CD4-positive, CD25-positive, alpha-beta regulatory T cell (primary cell): ENCODE data around the gene SLC66A2. TPM values are rescaled to one million over a fixed set of nuclear protein-coding genes. Genes with fewer than 3 reads are reported as not detected.
A peak's percentile ranks its signal among the peaks of the same experiment; 100 is the strongest.

Source experiments
- ATAC-seq, 2 donors: fragments of 150-1000 bp; cut with Tn5 transposase; one replicate each; pipeline ENCODE4 v1.10.0; 2021; ENCODE audit warnings: low read depth in 2 of 2, moderate number of reproducible peaks in 2 of 2, moderate library complexity in 1 of 2
- DNase-seq, 3 donors: peaks; one replicate each; pipeline versions ENCODE4 v3.0.0 to v3.0.0-alpha.2; 2012 to 2022; ENCODE audit warnings: mixed read lengths in 1 of 3
- H3K27ac ChIP-seq: one replicate; pipeline ENCODE4 v1.7.0; 2013; ENCODE audit warnings: mild to moderate bottlenecking, low read length; ENCODE audit not compliant: insufficient read depth, poor library complexity, severe bottlenecking
- H3K27me3 ChIP-seq: one replicate; pipeline ENCODE4 v1.7.0; 2013; ENCODE audit warnings: low read length; ENCODE audit not compliant: control insufficient read depth, insufficient read depth
- H3K36me3 ChIP-seq: one replicate; pipeline ENCODE4 v1.7.0; 2013; ENCODE audit warnings: mild to moderate bottlenecking, low read length, moderate library complexity; ENCODE audit not compliant: control insufficient read depth, insufficient read depth
- H3K4me1 ChIP-seq: 2 replicates; pipeline ENCODE4 v1.7.0; 2013; ENCODE audit warnings: mild to moderate bottlenecking, low read length; ENCODE audit not compliant: insufficient read depth, control insufficient read depth, poor library complexity, severe bottlenecking
- H3K4me3 ChIP-seq: one replicate; pipeline ENCODE4 v1.7.0; 2013; ENCODE audit warnings: low read depth, mild to moderate bottlenecking, low read length, moderate library complexity
- H3K9me3 ChIP-seq, 2 experiments: 1 replicate in 1 of 2; 2 replicates in 1 of 2; pipeline ENCODE4 v1.7.0; 2013; ENCODE audit warnings: low read length in 2 of 2, mild to moderate bottlenecking in 1 of 2, moderate library complexity in 1 of 2; ENCODE audit not compliant: control insufficient read depth in 2 of 2
- H3K27ac Mint-ChIP-seq, 3 donors: one replicate each; pipeline ENCODE4 v1.8.0; 2020 to 2022; ENCODE audit warnings: mild to moderate bottlenecking in 3 of 3, mixed read lengths in 3 of 3, moderate library complexity in 2 of 3
- H3K27me3 Mint-ChIP-seq: one replicate; pipeline ENCODE4 v1.8.0; 2022; ENCODE audit warnings: mild to moderate bottlenecking, mixed read lengths
- H3K36me3 Mint-ChIP-seq: one replicate; pipeline ENCODE4 v1.8.0; 2020; ENCODE audit warnings: mixed read lengths
- H3K4me1 Mint-ChIP-seq, 4 donors: one replicate each; pipeline ENCODE4 v1.8.0; 2020 to 2022; ENCODE audit warnings: mixed read lengths in 4 of 4, mild to moderate bottlenecking in 1 of 4
- H3K4me3 Mint-ChIP-seq, 4 donors: one replicate each; pipeline ENCODE4 v1.8.0; 2020 to 2022; ENCODE audit warnings: mild to moderate bottlenecking in 4 of 4, mixed read lengths in 4 of 4, moderate library complexity in 3 of 4
- H3K9me3 Mint-ChIP-seq, 7 donors: one replicate each; pipeline ENCODE4 v1.8.0; 2020 to 2022; ENCODE audit warnings: mixed read lengths in 7 of 7, mild to moderate bottlenecking in 3 of 7, moderate library complexity in 2 of 7
- polyA plus RNA-seq, 4 donors: library from polyadenylated mRNA; unstranded; fragments of 300-500 nt; fragmentation: Illumina TruSeq; gene quantifications; one replicate each; pipeline ENCODE4 v1.2.3, GENCODE V29; 2021
- total RNA-seq: library from RNA; stranded (reverse); gene quantifications from one replicate; pipeline ENCODE4 v1.2.3, GENCODE V29; 2022

The SLC66A2 gene
- total and polyA plus RNA-seq, 5 donors from 2014 or later: 11.7 to 49.6 (median 14.4) TPM

DNA sequence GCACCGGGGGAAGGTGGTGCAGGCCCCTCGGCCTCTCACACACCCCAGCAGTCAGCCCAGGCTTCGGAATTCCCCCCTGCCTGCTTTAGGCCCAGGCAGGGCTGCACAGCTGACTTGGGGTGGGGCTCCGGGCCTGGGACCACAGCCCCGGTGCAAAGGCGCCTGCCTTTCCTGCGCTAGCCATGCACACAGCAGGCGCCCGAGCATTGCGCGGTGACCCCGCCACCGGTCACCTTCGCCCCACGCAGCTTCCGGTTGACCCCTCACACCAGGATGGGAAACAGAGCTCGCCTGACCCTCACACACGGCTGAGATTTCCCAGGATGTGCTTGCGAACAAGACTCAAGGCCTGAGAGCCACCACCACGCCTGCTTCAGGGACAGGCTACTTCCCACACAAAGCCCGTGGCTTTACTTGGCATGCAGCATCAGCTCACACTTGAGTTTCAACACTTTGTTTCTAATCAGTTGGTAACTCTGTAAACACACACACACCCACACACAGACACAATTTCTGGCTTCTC, 46.0 kb downstream of the SLC66A2 start:
- H3K4me1 Mint-ChIP-seq: peaks cover 0 to 7% (median 6%) of the 10 kb centered on the region in 4 donors
- H3K27me3 Mint-ChIP-seq: no peaks in the 10 kb centered on the region
- Histone ChIP-seq H3K4me1 (no peaks in the 10 kb centered on the region), H3K27me3 (no peaks in the 10 kb centered on the region), H3K36me3 (no peaks in the 10 kb centered on the region), H3K4me3 (no peak overlapping the region), H3K9me3 (no peaks in the 10 kb centered on the region), H3K27ac (no peak overlapping the region)
- H3K9me3 Mint-ChIP-seq: peaks cover 0 to 5% (median 0%) of the 10 kb centered on the region in 7 donors
- ATAC-seq (no peak), DNase-seq (no peak)
- peak overlapping the region in 2 of 3 donors; percentile 17 to 43 for H3K27ac Mint-ChIP-seq
- no peak overlapping the region for H3K4me3 Mint-ChIP-seq
- peaks cover 26% of the 10 kb centered on the region for H3K36me3 Mint-ChIP-seq

DNA sequence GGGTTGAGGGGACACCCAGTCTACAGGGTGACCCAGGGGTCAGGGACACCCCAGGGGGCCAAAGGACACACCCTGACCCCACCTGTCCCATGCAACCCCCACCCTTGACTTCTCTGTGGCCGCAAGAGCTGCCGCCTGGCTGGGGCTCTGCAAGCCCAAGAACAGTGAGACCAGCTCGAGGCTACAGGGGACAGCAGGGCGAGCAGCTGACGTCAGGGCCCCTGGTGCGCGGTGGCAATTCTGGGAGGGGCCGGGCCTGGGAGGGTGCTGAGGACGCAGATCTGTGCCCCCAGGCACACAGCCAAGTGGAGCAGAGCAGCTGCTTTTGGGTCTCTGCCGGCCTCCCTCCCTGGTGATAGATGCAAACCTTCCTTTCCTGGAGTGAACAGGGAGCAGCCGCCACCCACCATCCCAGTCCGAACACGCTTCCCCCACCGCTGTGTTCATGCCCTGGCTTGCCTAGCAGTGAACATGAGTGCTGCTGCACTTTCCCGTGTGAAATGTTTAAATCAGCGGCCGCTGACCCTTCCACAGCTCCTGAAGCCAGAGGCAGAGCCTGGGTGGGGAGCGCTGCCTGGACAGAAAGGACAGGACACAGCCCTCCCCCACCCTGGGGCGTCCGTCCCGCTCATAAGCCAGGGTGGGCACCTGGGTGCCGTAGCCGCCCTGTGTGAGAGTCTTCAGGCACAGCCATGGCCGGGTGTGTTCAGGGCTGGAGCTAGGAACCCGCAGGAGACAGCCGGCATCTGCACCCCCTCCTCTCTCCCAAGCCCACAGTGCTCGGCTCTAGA, 46.9 kb downstream of the SLC66A2 start:
- H3K4me1 ChIP-seq: no peaks in the 10 kb centered on the region

DNA sequence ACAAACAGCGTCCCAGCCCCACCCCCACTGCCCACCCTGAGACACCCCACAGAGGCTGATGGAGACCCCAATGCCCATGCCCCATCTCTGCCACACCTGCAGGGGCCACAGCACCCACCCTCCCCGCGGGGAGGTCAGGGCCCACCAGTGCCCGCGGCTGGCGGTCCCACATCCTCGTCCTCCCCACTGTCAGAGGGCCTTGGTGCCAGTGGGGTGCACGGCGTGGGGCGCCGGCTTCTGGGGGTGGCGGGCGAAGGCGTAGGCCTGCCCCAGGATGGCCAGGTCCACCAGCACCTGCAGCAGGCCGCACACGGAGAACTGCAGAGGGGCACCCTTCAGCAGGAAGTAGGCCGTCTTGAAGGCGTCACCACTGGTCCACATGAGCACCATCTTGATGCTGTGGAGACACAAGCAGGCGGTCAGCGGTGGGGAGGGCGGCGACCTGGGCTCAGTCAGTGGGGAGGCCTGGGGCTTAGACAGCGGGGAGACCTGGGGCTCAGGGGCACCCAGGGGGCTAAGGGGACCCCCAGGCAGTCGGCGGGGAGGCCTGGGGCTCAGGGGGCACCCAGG, 47.6 kb downstream of the SLC66A2 start:
- no peaks in the 10 kb centered on the region for H3K36me3 ChIP-seq
- Mint-ChIP-seq H3K4me3 (no peak overlapping the region), H3K27me3 (no peaks in the 10 kb centered on the region), H3K4me1 (peaks cover 0 to 7% (median 3%) of the 10 kb centered on the region in 4 donors), H3K36me3 (peaks cover 20% of the 10 kb centered on the region), H3K27ac (no peak overlapping the region), H3K9me3 (peaks cover 0 to 9% (median 0%) of the 10 kb centered on the region in 7 donors)
- no peaks in the 10 kb centered on the region for H3K9me3 ChIP-seq
- DNase-seq (no peak), ATAC-seq (no peak)
- H3K4me3 ChIP-seq: no peak overlapping the region
- H3K27ac ChIP-seq: no peak overlapping the region
- no peaks in the 10 kb centered on the region for H3K27me3 ChIP-seq
- no peaks in the 10 kb centered on the region for H3K4me1 ChIP-seq

More for the DNA sequence above, 46.9 kb downstream of the SLC66A2 start:
- Mint-ChIP-seq H3K27me3 (no peaks in the 10 kb centered on the region), H3K27ac (no peak overlapping the region), H3K9me3 (peaks cover 0 to 9% (median 0%) of the 10 kb centered on the region in 7 donors), H3K36me3 (peaks cover 25% of the 10 kb centered on the region), H3K4me1 (peaks cover 0 to 7% (median 5%) of the 10 kb centered on the region in 4 donors), H3K4me3 (no peak overlapping the region)
- H3K9me3 ChIP-seq: no peaks in the 10 kb centered on the region
- no peaks in the 10 kb centered on the region for H3K27me3 ChIP-seq
- DNase-seq (no peak), ATAC-seq (no peak)
- no peak overlapping the region for H3K27ac ChIP-seq
- H3K36me3 ChIP-seq: no peaks in the 10 kb centered on the region
- no peak overlapping the region for H3K4me3 ChIP-seq

DNA sequence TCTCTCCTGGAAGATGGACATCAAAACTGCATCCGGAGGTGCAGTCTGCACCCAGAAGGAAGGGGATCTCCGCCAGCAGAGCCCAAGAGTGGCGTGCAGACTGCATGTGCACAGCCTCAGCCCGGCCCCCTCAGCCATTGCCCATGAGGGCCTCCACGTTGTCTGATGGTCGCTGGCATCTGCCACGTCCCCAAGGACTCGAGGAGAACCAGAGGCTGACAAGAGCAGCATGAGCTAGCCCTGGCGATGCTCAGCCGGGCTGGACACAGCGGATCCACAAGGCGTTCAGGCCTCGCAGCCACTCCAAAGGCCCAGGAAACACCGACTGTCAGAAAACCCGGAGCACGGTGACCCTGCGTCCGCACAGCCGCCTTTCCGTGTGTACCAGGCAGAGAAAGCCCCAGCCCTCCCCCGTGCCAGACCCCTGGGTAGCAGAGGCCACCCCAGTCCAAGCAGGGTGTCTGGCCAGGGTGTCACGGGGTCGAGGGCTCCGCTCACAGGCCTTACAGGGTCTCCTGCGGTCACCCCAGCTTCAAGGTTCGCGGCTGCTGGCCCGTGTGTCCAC, 48.3 kb downstream of the SLC66A2 start:
- DNase-seq (no peak), ATAC-seq (no peak)
- H3K9me3 ChIP-seq: peaks cover 0 to 6% of the 10 kb centered on the region in 2 experiments
- H3K36me3 Mint-ChIP-seq: peaks cover 14% of the 10 kb centered on the region
- peaks cover 0 to 7% (median 2%) of the 10 kb centered on the region in 4 donors for H3K4me1 Mint-ChIP-seq
- no peaks in the 10 kb centered on the region for H3K36me3 ChIP-seq
- peaks cover 0 to 10% (median 0%) of the 10 kb centered on the region in 7 donors for H3K9me3 Mint-ChIP-seq
- no peak overlapping the region for H3K27ac Mint-ChIP-seq
- no peak overlapping the region for H3K27ac ChIP-seq
- no peaks in the 10 kb centered on the region for H3K27me3 ChIP-seq
- H3K4me3 ChIP-seq: no peak overlapping the region
- H3K4me1 ChIP-seq: no peaks in the 10 kb centered on the region
- no peak overlapping the region for H3K4me3 Mint-ChIP-seq
- H3K27me3 Mint-ChIP-seq: no peaks in the 10 kb centered on the region

GRCh38 chr18:79902640-79903039, 48.8 kb downstream of the SLC66A2 start:
- Histone ChIP-seq H3K27ac (no peak overlapping the region), H3K9me3 (peaks cover 0 to 11% of the 10 kb centered on the region in 2 experiments), H3K27me3 (no peaks in the 10 kb centered on the region), H3K36me3 (no peaks in the 10 kb centered on the region), H3K4me3 (no peak overlapping the region), H3K4me1 (no peaks in the 10 kb centered on the region)
- Mint-ChIP-seq H3K4me3 (no peak overlapping the region), H3K27me3 (no peaks in the 10 kb centered on the region), H3K36me3 (peaks cover 13% of the 10 kb centered on the region), H3K27ac (no peak overlapping the region), H3K4me1 (peaks cover 0 to 7% (median 2%) of the 10 kb centered on the region in 4 donors), H3K9me3 (peaks cover 0 to 13% (median under 1%) of the 10 kb centered on the region in 7 donors)
- DNase-seq: no peak
- ATAC-seq: no peak

DNA sequence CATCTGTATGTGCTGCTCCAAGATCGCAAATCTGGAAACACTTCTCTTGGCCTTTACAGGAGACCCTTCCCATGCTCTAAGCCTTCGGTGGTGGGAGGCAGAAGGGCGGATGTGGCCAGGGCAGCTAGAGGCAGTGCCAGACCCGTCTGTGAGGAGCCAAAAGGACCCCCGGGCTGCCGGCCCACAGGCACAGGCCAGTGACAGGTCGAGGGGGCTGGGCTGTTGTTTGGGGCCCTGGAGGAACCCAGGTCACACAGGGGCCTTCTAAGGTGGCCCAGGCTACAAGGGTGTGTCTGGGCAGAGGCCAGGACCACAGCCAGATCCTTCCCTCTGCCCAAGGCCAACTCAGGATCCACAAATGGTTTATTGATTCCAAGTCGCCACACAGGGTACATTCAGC, 49.4 kb downstream of the SLC66A2 start:
- Mint-ChIP-seq H3K27ac (no peak overlapping the region), H3K36me3 (peaks cover 13% of the 10 kb centered on the region), H3K27me3 (no peaks in the 10 kb centered on the region), H3K4me1 (peaks cover 0 to 7% (median 2%) of the 10 kb centered on the region in 4 donors), H3K4me3 (no peak overlapping the region), H3K9me3 (peaks cover 0 to 19% (median 6%) of the 10 kb centered on the region in 7 donors)
- Histone ChIP-seq H3K4me3 (no peak overlapping the region), H3K36me3 (no peaks in the 10 kb centered on the region), H3K27ac (no peak overlapping the region), H3K27me3 (no peaks in the 10 kb centered on the region), H3K9me3 (peaks cover 3 to 17% of the 10 kb centered on the region in 2 experiments), H3K4me1 (no peaks in the 10 kb centered on the region)
- DNase-seq (no peak), ATAC-seq (no peak)

GRCh38 chr18:79901665-79902064, 49.8 kb downstream of the SLC66A2 start:
- no peaks in the 10 kb centered on the region for H3K36me3 ChIP-seq
- H3K27ac Mint-ChIP-seq: no peak overlapping the region
- peaks cover 7 to 21% of the 10 kb centered on the region in 2 experiments for H3K9me3 ChIP-seq
- no peak overlapping the region for H3K4me3 ChIP-seq
- no peaks in the 10 kb centered on the region for H3K27me3 Mint-ChIP-seq
- no peaks in the 10 kb centered on the region for H3K27me3 ChIP-seq
- H3K4me1 ChIP-seq: no peaks in the 10 kb centered on the region
- no peak overlapping the region for H3K27ac ChIP-seq
- H3K36me3 Mint-ChIP-seq: peaks cover 13% of the 10 kb centered on the region
- H3K4me3 Mint-ChIP-seq: no peak overlapping the region
- peaks cover 0 to 23% (median 9%) of the 10 kb centered on the region in 7 donors for H3K9me3 Mint-ChIP-seq
- H3K4me1 Mint-ChIP-seq: peaks cover 0 to 7% (median 2%) of the 10 kb centered on the region in 4 donors
- ATAC-seq (no peak), DNase-seq (no peak)
